PC-3 (cell line): Measurements from ENCODE around the gene SP4. TPM values are rescaled to one million over a fixed set of nuclear protein-coding genes. Genes with fewer than 3 reads are reported as not detected.

ENCODE experiments used
- ATAC-seq: fragments of 200-7000 bp; cut with Tn5 transposase; 2 replicates; pipeline ENCODE4 v1.9.1; 2020; ENCODE audit warnings: mild to moderate bottlenecking, moderate library complexity
- BruUV-seq: library from RNA; stranded (reverse); fragments of 400-500 nt; replicated peaks from 2 replicates; lab custom pipeline; 2021; lab: Mats Ljungman, UMichigan
- CTCF ChIA-PET: fragments of 300-600 bp; sonication (Branson Sonifier 250); formaldehyde crosslinking; loops from one replicate; lab custom pipeline; 2022; ENCODE audit warnings: antibody characterized with exemption; lab: Charles Lee
- POLR2A ChIA-PET: fragments of 300-600 bp; sonication (Branson Sonifier 250); formaldehyde crosslinking; loops from one replicate; lab custom pipeline; 2022; ENCODE audit warnings: antibody characterized with exemption; ENCODE audit not compliant: unreplicated experiment; lab: Charles Lee
- DNase-seq: peaks from one replicate; pipeline ENCODE4 v3.0.0-alpha.2; 2015
- H2AFZ ChIP-seq: fragments of 300-600 bp; sonication (generic); 2 replicates; pipeline ENCODE4 v1.6.0; 2016; ENCODE audit warnings: antibody characterized with exemption, low read length
- H3F3A ChIP-seq: fragments of 300-600 bp; sonication (generic); one replicate; pipeline ENCODE4 v1.6.0; 2017; ENCODE audit warnings: antibody characterized with exemption, low read length, control low read depth, mild to moderate bottlenecking; ENCODE audit not compliant: unreplicated experiment
- H3K27ac ChIP-seq: fragments of 300-600 bp; sonication (generic); 2 replicates; pipeline ENCODE4 v1.5.1; 2016; ENCODE audit warnings: mild to moderate bottlenecking, low read length
- H3K27me3 ChIP-seq: fragments of 300-600 bp; sonication (generic); 2 replicates; pipeline ENCODE4 v1.6.1; 2016; ENCODE audit warnings: low read length, mixed read lengths
- H3K36me3 ChIP-seq: fragments of 300-600 bp; sonication (generic); 2 replicates; pipeline ENCODE4 v1.6.1; 2016; ENCODE audit warnings: low read depth, mixed run types, low read length, mixed read lengths
- H3K4me1 ChIP-seq: fragments of 300-600 bp; sonication (generic); 2 replicates; pipeline ENCODE4 v1.5.1; 2016; ENCODE audit warnings: low read length; ENCODE audit not compliant: insufficient read depth
- H3K4me2 ChIP-seq: fragments of 300-600 bp; sonication (generic); 2 replicates; pipeline ENCODE4 v1.6.0; 2016; ENCODE audit warnings: low read length
- H3K4me3 ChIP-seq: fragments of 300-600 bp; sonication (generic); 2 replicates; pipeline ENCODE4 v1.5.1; 2016; ENCODE audit warnings: mild to moderate bottlenecking, low read length, mixed read lengths
- H3K79me2 ChIP-seq: fragments of 300-600 bp; sonication (generic); 2 replicates; pipeline ENCODE4 v1.6.1; 2017; ENCODE audit warnings: low read length, mixed read lengths
- H3K9ac ChIP-seq: fragments of 300-600 bp; sonication (generic); 2 replicates; pipeline ENCODE4 v1.6.0; 2016; ENCODE audit warnings: mild to moderate bottlenecking, low read length
- H3K9me2 ChIP-seq: fragments of 300-600 bp; sonication (generic); replicated peaks from 2 replicates; pipeline ENCODE4 v1.6.1; 2016; ENCODE audit warnings: mixed run types, low read length, mixed read lengths
- H3K9me3 ChIP-seq: fragments of 300-600 bp; sonication (generic); 2 replicates; pipeline ENCODE4 v1.6.1; 2016; ENCODE audit warnings: low read length, mixed read lengths
- H4K20me1 ChIP-seq: fragments of 300-600 bp; sonication (generic); 2 replicates; pipeline ENCODE4 v1.6.1; 2016; ENCODE audit warnings: low read length, mixed read lengths
- CTCF ChIP-seq: fragments of 300-600 bp; sonication (generic); conservative IDR thresholded peaks from 2 replicates; pipeline ENCODE4 v1.5.1; 2017; ENCODE audit warnings: antibody characterized with exemption, low read depth, mild to moderate bottlenecking, low read length
- EZH2 ChIP-seq: fragments of 300-600 bp; sonication (generic); IDR thresholded peaks from one replicate; pipeline ENCODE4 v1.6.1; 2017; ENCODE audit warnings: antibody characterized with exemption, mild to moderate bottlenecking, low read length; ENCODE audit not compliant: unreplicated experiment
- EZH2phosphoT487 ChIP-seq: fragments of 300-600 bp; sonication (generic); IDR thresholded peaks from 2 replicates; pipeline ENCODE4 v1.6.1; 2018; ENCODE audit warnings: mild to moderate bottlenecking, antibody characterized with exemption, low read length, borderline replicate concordance
- intact Hi-C: fragments of 100-400 bp; cut with micrococcal nuclease; formaldehyde crosslinking; loops from 2 replicates; pipeline ENCODE4 v1.9.0; 2023
- total RNA-seq: library from RNA; depleted of rRNA; stranded (reverse); fragments of >200 nt; gene quantifications from 2 replicates; pipeline ENCODE4 v1.2.3, GENCODE V29; 2014

The SP4 gene
- total RNA-seq, 1 experiment from 2014 or later, result 2.5 TPM

- H3K9me3 ChIP-seq, result no peaks in the 10 kb centered on the region
- H3K9me2 ChIP-seq, result no peaks in the 10 kb centered on the region
- peaks cover 10% of the 10 kb centered on the region for H3K4me1 ChIP-seq
- no peak overlapping the region for H3K4me2 ChIP-seq
- H2AFZ ChIP-seq, result no peak overlapping the region
- no peaks in the 10 kb centered on the region for H4K20me1 ChIP-seq
- intact Hi-C loops, result loop anchor here (5.0 kb wide), 3 partner anchors 522 to 633 kb away; partner anchors contain the start of gene CDCA7L
- H3K27ac ChIP-seq, result no peak overlapping the region
- no peak overlapping the region for H3K9ac ChIP-seq
- ATAC-seq, result no peak
- H3F3A ChIP-seq, result no peaks in the 10 kb centered on the region
- ChIA-PET POLR2A (no interaction called here), CTCF (no interaction called here)
- H3K4me3 ChIP-seq, result no peak overlapping the region
- DNase-seq, result no peak
- no peaks in the 10 kb centered on the region for H3K79me2 ChIP-seq
- no peaks in the 10 kb centered on the region for H3K36me3 ChIP-seq
- H3K27me3 ChIP-seq, result no peaks in the 10 kb centered on the region
- BruUV-seq, result no TSS peak
- TF ChIP-seq CTCF, result no peak
- no peak for TF ChIP-seq EZH2
- no peak for TF ChIP-seq EZH2phosphoT487
These were observed 2.6 kb upstream of the SP4 start for GRCh38 chr7:21425290-21425689.

- TF ChIP-seq EZH2phosphoT487, result no peak
- TF ChIP-seq CTCF, result no peak
- TF ChIP-seq EZH2, result no peak
- ATAC-seq, result no peak
- Histone ChIP-seq H3K9me3 (no peaks in the 10 kb centered on the region), H3K4me2 (peak overlapping the region; percentile 95), H3K79me2 (no peaks in the 10 kb centered on the region), H3K36me3 (no peaks in the 10 kb centered on the region), H3K9me2 (no peaks in the 10 kb centered on the region), H3K4me3 (peak overlapping the region; percentile 70), H3K9ac (peak overlapping the region; percentile 32), H3K4me1 (peaks cover 10% of the 10 kb centered on the region), H2AFZ (peak overlapping the region; percentile 98), H3F3A (no peaks in the 10 kb centered on the region), H3K27ac (no peak overlapping the region), H3K27me3 (no peaks in the 10 kb centered on the region), H4K20me1 (no peaks in the 10 kb centered on the region)
- ChIA-PET CTCF (interaction anchor here (0.6 to 0.8 kb wide), 2 partner anchors 154 to 1713 kb away, joined by 5 read pairs; no protein-coding TSS in a partner anchor), POLR2A (interaction anchor here (0.6 to 0.7 kb wide), 5 partner anchors 16 to 587 kb away, joined by 3 to 12 read pairs (median 5); no protein-coding TSS in a partner anchor)
- intact Hi-C loops, result loop anchor here (1.0 to 5.0 kb wide), 6 partner anchors 62 to 634 kb away; partner anchors contain the start of gene CDCA7L
- DNase-seq, result peak; percentile 2
- no TSS peak for BruUV-seq
These were observed 1.3 kb upstream of the SP4 start for GRCh38 chr7:21426286-21427181.
